CD4-positive, alpha-beta T cell treated with Interleukin-2 at 100 ng/mL for 4 hours (primary cell): ENCODE data around the gene SEPSECS.
A peak's percentile ranks its signal among the peaks of the same experiment; 100 is the strongest.

ENCODE experiments used
- DNase-seq: peaks from one replicate; pipeline ENCODE4 v3.0.0-alpha.2; 2020; ENCODE audit warnings: low spot score

The SEPSECS gene

GRCh38 chr4:25159837-25160713 lies at the start of gene SEPSECS:
Gene SEPSECS (minus strand): TSS chr4:25160449. CDS start chr4:25160369, 80 bp downstream.
- peak; percentile 95 for DNase-seq

DNA sequence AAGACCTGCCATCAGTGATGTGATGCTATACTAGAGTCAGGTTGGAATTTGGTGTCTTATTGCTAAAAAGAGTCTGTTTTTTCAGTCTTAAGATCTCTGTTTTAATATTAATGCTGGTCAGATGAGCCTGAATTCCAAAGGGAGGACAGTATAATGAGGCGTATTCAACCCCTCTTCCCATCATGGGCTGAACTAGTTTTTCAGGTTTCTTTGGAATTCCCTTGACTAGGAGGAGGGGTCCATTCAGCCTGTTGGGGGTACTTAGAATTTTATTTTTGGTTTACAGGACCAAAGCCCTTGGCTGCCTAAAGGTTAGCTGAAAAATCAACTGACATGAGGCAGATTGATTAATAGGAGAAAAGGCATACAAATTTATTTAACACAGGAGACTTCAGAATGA lies 49.5 kb upstream of the SEPSECS start:
- DNase-seq = no peak

DNA sequence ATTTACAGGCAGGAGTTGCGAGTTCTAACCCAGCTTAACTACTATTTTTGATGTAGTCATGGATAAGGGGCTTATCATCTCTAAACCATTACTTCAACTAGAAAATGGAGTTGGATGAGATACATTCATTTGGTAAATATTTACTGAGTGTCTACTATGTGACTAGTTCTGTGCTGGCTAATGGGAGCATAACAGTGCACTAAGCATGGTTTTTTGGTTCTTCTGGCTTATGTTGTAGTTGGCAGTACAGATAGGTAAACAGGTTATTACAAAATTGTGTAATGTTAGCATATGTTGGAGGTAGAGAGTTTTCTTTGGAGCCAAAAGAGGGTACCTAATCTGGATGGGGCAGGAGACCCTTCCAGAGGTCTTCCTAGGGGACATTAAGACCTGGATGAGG lies 47.7 kb upstream of the SEPSECS start:
- no peak for DNase-seq

GRCh38 chr4:25198713-25199112 lies 38.5 kb upstream of the SEPSECS start:
- no peak for DNase-seq

- DNase-seq = no peak
Measured at GRCh38 chr4:25190407-25190806, 30.2 kb upstream of the SEPSECS start.

DNA sequence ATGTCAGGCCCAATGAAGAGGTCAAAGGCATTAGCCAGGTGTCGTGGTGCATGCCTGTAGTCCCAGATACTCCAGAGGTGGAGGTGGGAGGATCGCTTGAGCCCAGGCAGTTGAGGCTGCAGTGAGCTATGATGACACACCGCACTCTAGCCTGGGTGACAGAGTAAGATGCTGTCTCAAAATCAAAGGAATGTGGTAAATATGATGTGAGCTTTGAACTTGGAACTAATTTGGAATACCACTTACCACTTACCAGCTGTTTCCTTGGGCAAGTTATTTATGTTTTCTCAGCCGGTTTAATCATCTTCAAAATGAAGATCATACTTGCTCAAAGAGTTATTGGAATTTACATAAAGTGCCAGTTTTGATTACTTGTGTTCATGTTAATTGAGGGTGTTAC lies 23.8 kb upstream of the SEPSECS start:
- DNase-seq = no peak

- no peak for DNase-seq
Measured at GRCh38 chr4:25182937-25183336, 22.7 kb upstream of the SEPSECS start.

GRCh38 chr4:25180524-25181131 lies 20.4 kb upstream of the SEPSECS start:
- peak; percentile 54 for DNase-seq

DNA sequence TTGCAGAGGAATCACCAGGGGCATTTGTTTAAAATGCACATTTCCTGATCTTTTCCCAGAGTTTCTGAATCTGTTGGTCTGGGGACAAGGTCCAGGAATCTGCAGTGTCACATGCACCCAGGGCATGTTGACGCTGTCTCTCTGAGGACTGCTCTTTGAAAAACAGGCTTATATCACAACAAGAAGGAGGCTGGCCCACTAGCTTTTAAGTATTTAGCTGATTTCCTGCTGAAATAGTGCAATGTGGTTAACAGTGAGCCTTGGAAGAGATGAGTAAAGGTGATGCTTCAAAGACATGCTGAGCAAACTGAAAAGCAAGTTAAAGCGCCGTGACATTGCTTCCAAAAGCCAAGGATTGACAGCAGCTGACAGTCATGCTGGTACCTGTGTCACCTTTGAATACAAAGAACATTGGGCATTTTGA lies 18.6 kb upstream of the SEPSECS start:
- peak; percentile 21 for DNase-seq

GRCh38 chr4:25177147-25177546 lies 16.9 kb upstream of the SEPSECS start:
- no peak for DNase-seq

GRCh38 chr4:25174674-25175073 lies 14.4 kb upstream of the SEPSECS start:
- DNase-seq = no peak

- DNase-seq = no peak
Measured at GRCh38 chr4:25172961-25173915, 13.0 kb upstream of the SEPSECS start.

DNA sequence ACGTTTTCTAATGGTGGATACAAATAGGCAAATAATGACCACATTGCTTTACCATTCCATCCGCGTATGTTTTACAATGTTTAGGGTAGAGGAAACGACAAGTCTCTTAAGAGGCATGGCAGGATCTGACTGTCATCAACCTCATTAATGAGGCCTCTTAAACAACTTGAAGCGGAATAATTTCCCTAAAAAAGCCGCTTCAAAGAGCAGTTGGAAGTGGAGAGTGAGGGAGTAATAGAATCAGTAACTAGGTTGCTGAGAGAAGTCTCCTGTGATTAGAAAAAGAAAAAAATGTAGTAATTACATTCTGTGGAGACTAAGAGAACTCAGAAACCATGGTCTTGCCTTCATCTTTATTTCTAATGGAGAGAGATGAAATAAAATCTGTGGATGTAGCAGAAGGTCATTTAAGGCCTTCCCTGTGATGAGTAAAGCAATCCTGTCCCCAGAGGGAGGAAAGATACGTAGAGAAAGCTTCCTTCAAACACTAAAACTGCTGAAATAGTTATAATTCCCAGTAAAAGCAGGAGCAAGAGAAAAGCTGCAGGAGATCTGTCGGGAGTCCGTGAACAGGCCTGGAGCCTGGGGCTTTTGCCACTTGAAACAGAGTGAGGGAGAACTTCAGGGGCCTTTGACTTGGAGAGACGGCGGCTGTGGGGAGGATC lies 11.1 kb upstream of the SEPSECS start:
- no peak for DNase-seq

- no peak for DNase-seq
Measured at GRCh38 chr4:25169446-25169845, 9.2 kb upstream of the SEPSECS start.

DNA sequence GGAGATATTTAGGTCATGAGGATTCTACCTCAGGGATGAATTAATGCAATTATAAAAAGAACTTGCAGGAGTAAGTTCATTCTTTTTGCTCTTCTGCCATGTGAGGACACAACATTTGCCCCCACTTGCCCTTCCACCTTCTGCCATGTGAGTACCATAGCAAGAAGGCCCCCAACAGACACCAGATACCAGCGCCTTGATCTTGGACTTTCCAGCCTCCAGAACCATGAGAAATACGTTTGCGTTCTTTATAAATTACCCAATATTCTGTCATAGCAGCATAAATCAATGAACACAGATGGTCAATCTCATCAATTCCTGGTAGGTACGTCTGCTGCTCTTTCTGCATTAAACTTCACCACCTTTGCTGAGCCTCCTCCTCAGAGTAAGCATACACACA lies 5.7 kb upstream of the SEPSECS start:
- no peak for DNase-seq

GRCh38 chr4:25163196-25163595 lies 2.9 kb upstream of the SEPSECS start:
- no peak for DNase-seq

DNA sequence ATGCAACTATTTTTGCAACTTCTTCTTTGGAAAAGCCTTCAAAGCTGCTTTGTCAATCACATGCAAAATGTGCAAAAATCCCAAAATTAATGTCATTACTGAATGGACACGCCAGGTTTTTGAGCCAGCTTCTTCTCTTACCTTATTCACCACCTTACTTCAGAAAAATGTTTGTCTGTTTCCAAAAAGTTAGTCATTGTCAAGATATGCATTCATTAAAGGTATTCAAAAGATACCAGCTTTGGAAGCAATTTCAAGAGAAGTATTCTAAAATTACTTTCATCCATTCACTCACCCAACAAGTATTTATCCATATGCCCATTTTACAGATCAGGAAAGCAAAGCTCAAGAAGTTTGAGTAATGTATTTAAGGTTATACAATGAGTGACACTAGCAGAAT lies 2.3 kb upstream of the SEPSECS start:
- no peak for DNase-seq

DNA sequence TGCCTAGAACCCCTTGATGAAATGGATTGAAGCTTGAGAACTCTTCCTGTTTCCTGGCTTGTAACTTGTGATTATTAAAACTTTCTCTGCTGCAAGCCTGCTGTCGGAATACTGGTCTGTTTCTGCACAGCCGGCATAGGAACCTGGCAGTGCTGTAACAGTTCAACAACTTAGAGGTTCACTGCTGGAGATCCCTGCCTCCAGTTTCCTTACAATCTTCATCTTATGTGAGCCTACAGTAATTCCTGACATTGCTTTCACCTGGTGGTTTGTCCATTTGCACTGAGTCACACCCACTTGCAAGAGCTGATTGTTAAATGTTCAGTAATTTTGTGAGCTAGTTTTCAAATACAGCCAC lies 1.3 kb upstream of the SEPSECS start:
- DNase-seq = no peak

GRCh38 chr4:25160714-25161592 lies 704 bp upstream of the SEPSECS start:
- no peak for DNase-seq

DNA sequence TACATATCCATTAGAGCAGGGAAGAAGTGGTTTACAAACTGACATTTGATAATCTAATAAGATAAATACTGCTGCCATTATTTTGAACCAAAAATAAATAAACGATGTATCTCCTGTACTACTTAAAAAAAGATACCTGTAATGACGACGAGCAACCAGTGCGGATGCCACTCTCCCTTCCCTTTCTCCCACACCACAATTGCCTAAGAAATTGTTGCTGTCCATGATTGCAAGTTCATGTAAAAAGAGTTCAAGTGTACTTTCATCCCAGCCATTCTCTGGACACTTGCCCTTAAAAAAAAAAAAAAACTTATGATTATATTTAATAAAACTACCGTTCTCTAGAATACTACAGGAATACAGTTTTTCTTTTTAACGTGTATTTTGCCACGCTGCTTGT lies 1.4 kb downstream of the SEPSECS start:
- no peak for DNase-seq

DNA sequence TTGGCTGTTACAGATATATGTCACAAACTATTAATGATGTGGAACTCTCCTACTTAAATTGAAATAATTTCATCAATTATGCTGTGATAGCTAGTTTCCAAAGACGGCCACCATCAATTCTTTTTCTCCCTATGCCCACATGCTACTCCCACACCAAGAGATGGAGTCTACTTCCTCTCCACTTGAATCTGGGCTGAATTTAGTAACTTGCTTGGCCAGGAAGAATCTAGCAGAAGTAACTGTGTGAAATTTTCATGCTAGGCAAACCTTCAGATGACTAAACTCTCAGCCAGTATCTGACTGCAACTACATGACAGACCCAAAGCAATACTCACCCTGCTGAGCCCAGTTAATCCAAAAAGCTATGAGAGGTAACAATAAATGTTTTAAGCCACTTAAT lies 3.2 kb downstream of the SEPSECS start:
- DNase-seq = no peak
